HG03565 (cell line): Measurements from ENCODE around the gene LTBP4.
"Not testable (repeated sequence)": the region's sequence is repeated elsewhere in the genome, so short reads cannot be mapped to it uniquely, and the experiment has no call there.

Source experiments
- ATAC-seq: cut with Tn5 transposase; IDR thresholded peaks from one replicate; pipeline ENCODE4 v1.9.1; 2021; ENCODE audit warnings: mild to moderate bottlenecking, moderate library complexity; ENCODE audit not compliant: unreplicated experiment

Gene LTBP4

GRCh38 chr19:40601134-40601974 is at the start of gene LTBP4:
TSS of gene LTBP4 (plus strand) at chr19:40601369. CDS start at chr19:40601388, 19 bp downstream.
- ATAC-seq: no peak

- ATAC-seq: no peak
Measured at GRCh38 chr19:40552848-40553247, 48.3 kb upstream of the LTBP4 start.

- ATAC-seq: no peak
Measured at GRCh38 chr19:40553885-40554857, 47.0 kb upstream of the LTBP4 start.

GRCh38 chr19:40555978-40556689 is 45.0 kb upstream of the LTBP4 start:
- no peak for ATAC-seq

- no peak for ATAC-seq
Measured at GRCh38 chr19:40556953-40557530, 44.1 kb upstream of the LTBP4 start.

GRCh38 chr19:40559394-40559793 is 41.8 kb upstream of the LTBP4 start:
- ATAC-seq: no peak

- no peak for ATAC-seq
Measured at GRCh38 chr19:40560092-40560507, 41.1 kb upstream of the LTBP4 start.

GRCh38 chr19:40561947-40562346 is 39.2 kb upstream of the LTBP4 start:
- no peak for ATAC-seq

- ATAC-seq: not testable (repeated sequence)
Measured at GRCh38 chr19:40564535-40564934, 36.6 kb upstream of the LTBP4 start.

- ATAC-seq: no peak
Measured at GRCh38 chr19:40565355-40565754, 35.8 kb upstream of the LTBP4 start.

- ATAC-seq: no peak
Measured at GRCh38 chr19:40565910-40566495, 35.2 kb upstream of the LTBP4 start.

- no peak for ATAC-seq
Measured at GRCh38 chr19:40567040-40567749, 34.0 kb upstream of the LTBP4 start.

GRCh38 chr19:40567750-40568494 is 33.2 kb upstream of the LTBP4 start:
- ATAC-seq: no peak

GRCh38 chr19:40570313-40571004 is 30.7 kb upstream of the LTBP4 start:
- ATAC-seq: peak; percentile 73

GRCh38 chr19:40571005-40571318 is 30.2 kb upstream of the LTBP4 start:
- ATAC-seq: no peak

GRCh38 chr19:40571831-40572495 is 29.2 kb upstream of the LTBP4 start:
- no peak for ATAC-seq

GRCh38 chr19:40575326-40575725 is 25.8 kb upstream of the LTBP4 start:
- no peak for ATAC-seq

GRCh38 chr19:40576151-40576584 is 25.0 kb upstream of the LTBP4 start:
- no peak for ATAC-seq
